GM18505 (cell line): Measurements from ENCODE around the gene DBNDD2.

Experiments
- ATAC-seq: cut with Tn5 transposase; IDR thresholded peaks from one replicate; pipeline ENCODE4 v1.9.1; 2021; ENCODE audit not compliant: unreplicated experiment
- POLR2A ChIP-seq: IDR thresholded peaks from 4 replicates; pipeline ENCODE4 v1.6.1; 2011; ENCODE audit warnings: borderline replicate concordance; ENCODE audit not compliant: insufficient read depth, insufficient read length; ENCODE audit errors: extremely low read depth

DBNDD2 gene

GRCh38 chr20:45370571-45371160, 37.4 kb upstream of the DBNDD2 start:
- no peak for ATAC-seq
- TF ChIP-seq POLR2A: no peak

GRCh38 chr20:45372241-45372640, 35.8 kb upstream of the DBNDD2 start:
- TF ChIP-seq POLR2A: no peak
- no peak for ATAC-seq

GRCh38 chr20:45372646-45373352, 35.3 kb upstream of the DBNDD2 start:
- TF ChIP-seq POLR2A: no peak
- ATAC-seq: no peak

- TF ChIP-seq POLR2A: no peak
- ATAC-seq: no peak
Observed at GRCh38 chr20:45373353-45374100, 34.6 kb upstream of the DBNDD2 start.

GRCh38 chr20:45374101-45374467, 34.0 kb upstream of the DBNDD2 start:
- no peak for TF ChIP-seq POLR2A

GRCh38 chr20:45374966-45375365, 33.1 kb upstream of the DBNDD2 start:
- ATAC-seq: no peak
- TF ChIP-seq POLR2A: no peak

More at GRCh38 chr20:45374101-45374467, 34.0 kb upstream of the DBNDD2 start:
- no peak for ATAC-seq

GRCh38 chr20:45377269-45377668, 30.8 kb upstream of the DBNDD2 start:
- ATAC-seq: no peak
- no peak for TF ChIP-seq POLR2A

GRCh38 chr20:45378191-45378590, 29.9 kb upstream of the DBNDD2 start, which contains the start of gene TP53TG5:
TSS of gene TP53TG5 (minus strand) at chr20:45378325. CDS start at chr20:45378236, 89 bp downstream.
- no peak for TF ChIP-seq POLR2A
- ATAC-seq: no peak

- no peak for TF ChIP-seq POLR2A
- ATAC-seq: no peak
Observed at GRCh38 chr20:45387274-45387673, 20.8 kb upstream of the DBNDD2 start.

GRCh38 chr20:45390931-45391330, 17.2 kb upstream of the DBNDD2 start:
- ATAC-seq: no peak
- TF ChIP-seq POLR2A: no peak

GRCh38 chr20:45391559-45391958, 16.5 kb upstream of the DBNDD2 start:
- no peak for ATAC-seq
- no peak for TF ChIP-seq POLR2A

- TF ChIP-seq POLR2A: no peak
- no peak for ATAC-seq
Observed at GRCh38 chr20:45392733-45393132, 15.4 kb upstream of the DBNDD2 start.

GRCh38 chr20:45394221-45395113, 13.6 kb upstream of the DBNDD2 start:
- ATAC-seq: no peak
- TF ChIP-seq POLR2A: no peak
